ENCODE measurements around the gene FER1L5. TPM values are rescaled to one million over a fixed set of nuclear protein-coding genes. Genes with fewer than 3 reads are reported as not detected.

FER1L5 gene
- total RNA-seq, 1 experiment from 2014 or later = 1.2 TPM

GRCh38 chr2:96715658-96716057, 73.1 kb downstream of the FER1L5 start:
- H3K27me3 Mint-ChIP-seq (ENCODE audit: low read depth) = no peaks in the 10 kb centered on the region
- no peaks in the 10 kb centered on the region for H3K27me3 ChIP-seq (ENCODE audit: insufficient read depth, low read length)
- H3K56ac ChIP-seq (ENCODE audit: insufficient read length, low read depth, low read length) = no peak overlapping the region
- TF ChIP-seq CTCF (conservative IDR thresholded peaks at IDR 0.05) = no peak
- H3K4me2 ChIP-seq (ENCODE audit: insufficient read depth, insufficient read length, low read length) = no peak overlapping the region
- no peak overlapping the region for H3K9ac ChIP-seq (ENCODE audit: extremely low read depth, insufficient read length, low read length)
- no peak overlapping the region for H3K23ac ChIP-seq (ENCODE audit: insufficient read length, low read depth, low read length)
- H3K4me3 Mint-ChIP-seq = no peak overlapping the region
- H2AK5ac ChIP-seq (ENCODE audit: insufficient read length, low read length) = no peak overlapping the region
- H2AFZ ChIP-seq (ENCODE audit: low read length) = no peak overlapping the region
- no peak overlapping the region for H3T11ph ChIP-seq (ENCODE audit: low read length)
- H3K4ac ChIP-seq (ENCODE audit: low read depth, low read length) = no peak overlapping the region
- no peaks in the 10 kb centered on the region for H3K4me1 Mint-ChIP-seq
- H3K27ac Mint-ChIP-seq = no peak overlapping the region
- no peaks in the 10 kb centered on the region for H3K9me3 Mint-ChIP-seq
- H3K9me3 ChIP-seq (ENCODE audit: control insufficient read depth, low read depth, low read length) = no peaks in the 10 kb centered on the region
- no peak overlapping the region for H4K8ac ChIP-seq (replicated peaks; ENCODE audit: insufficient read length, low read depth, low read length)
- H3K18ac ChIP-seq (ENCODE audit: insufficient read length, low read depth, low read length) = no peak overlapping the region
- H3K79me1 ChIP-seq (ENCODE audit: insufficient read depth, low read depth, low read length, poor library complexity, severe bottlenecking) = no peaks in the 10 kb centered on the region
- H2BK12ac ChIP-seq (ENCODE audit: insufficient read length, low read depth, low read length) = no peak overlapping the region
- H4K91ac ChIP-seq (ENCODE audit: insufficient read length, low read depth, low read length) = no peak overlapping the region
- H2BK15ac ChIP-seq (ENCODE audit: low read depth, low read length) = no peak overlapping the region
- no peak overlapping the region for H3K14ac ChIP-seq (ENCODE audit: insufficient read depth, low read length)
- H2BK120ac ChIP-seq (ENCODE audit: low read depth, low read length, poor library complexity, severe bottlenecking) = no peak overlapping the region
- no peak for DNase-seq
- H3K36me3 Mint-ChIP-seq (ENCODE audit: insufficient read depth in 1 of 3, low read depth in 3 of 3) = peaks cover 12 to 29% (median 19%) of the 10 kb centered on the region in 3 experiments; a peak in 6 of 7 replicates
- H2BK5ac ChIP-seq (ENCODE audit: insufficient read length, low read length) = no peak overlapping the region
- no peaks in the 10 kb centered on the region for H3K79me2 ChIP-seq (ENCODE audit: insufficient read depth, low read length)
- H2BK20ac ChIP-seq (ENCODE audit: low read depth, low read length, poor library complexity, severe bottlenecking) = no peak overlapping the region
- no peak overlapping the region for H4K5ac ChIP-seq (ENCODE audit: insufficient read length, low read depth, low read length)
- H3K4me1 ChIP-seq (ENCODE audit: insufficient read depth, low read length) = no peaks in the 10 kb centered on the region
- no peaks in the 10 kb centered on the region for H4K20me1 ChIP-seq (ENCODE audit: control insufficient read depth, insufficient read depth, insufficient read length)
- no peak overlapping the region for H3K27ac ChIP-seq (ENCODE audit: insufficient read length, low read depth, low read length)
- no CpG with 5 or more reads among the region's 5 CpGs for WGBS (ENCODE audit: extremely low coverage, insufficient read length, low lambda C conversion rate)
- H3K23me2 ChIP-seq (ENCODE audit: insufficient read length, low read depth, low read length, poor library complexity, severe bottlenecking) = no peaks in the 10 kb centered on the region
